Lung (tissue), 12 donors: ENCODE measurements around the gene PRDM15. TPM values are rescaled to one million over a fixed set of nuclear protein-coding genes. Genes with fewer than 3 reads are reported as not detected.

Experiments
- ATAC-seq: fragments of 200-7000 bp; cut with Tn5 transposase; one replicate; pipeline ENCODE4 v1.9.1; 2020; ENCODE audit warnings: moderate number of reproducible peaks; ENCODE audit not compliant: insufficient read depth, low FRiP score
- DNase-seq, 3 donors: peaks; one replicate each; pipeline ENCODE4 v3.0.0-alpha.2; 2013 to 2017
- H3K27ac ChIP-seq, 2 donors: one replicate each; pipeline ENCODE4 v1.5.1; 2013; ENCODE audit warnings: mild to moderate bottlenecking in 2 of 2, moderate library complexity in 2 of 2, control low read depth in 1 of 2, inconsistent platforms in 1 of 2, low read depth in 1 of 2, low read length in 1 of 2
- H3K27me3 ChIP-seq, 3 donors: one replicate each; pipeline ENCODE4 v1.5.1; 2013; ENCODE audit warnings: low read length in 2 of 3; ENCODE audit not compliant: control insufficient read depth in 3 of 3, insufficient read depth in 3 of 3
- H3K36me3 ChIP-seq, 4 donors: one replicate each; pipeline ENCODE4 v1.5.1; 2013; ENCODE audit warnings: low read length in 4 of 4, mild to moderate bottlenecking in 1 of 4, moderate library complexity in 1 of 4; ENCODE audit not compliant: control insufficient read depth in 4 of 4, insufficient read depth in 4 of 4
- H3K4me1 ChIP-seq, 5 donors: one replicate each; pipeline ENCODE4 v1.5.1; 2013; ENCODE audit warnings: low read length in 5 of 5, mild to moderate bottlenecking in 2 of 5, moderate library complexity in 1 of 5; ENCODE audit not compliant: control insufficient read depth in 5 of 5, insufficient read depth in 5 of 5
- H3K4me3 ChIP-seq: one replicate; pipeline ENCODE4 v1.5.1; 2013; ENCODE audit warnings: mild to moderate bottlenecking, control low read depth, moderate library complexity
- H3K9ac ChIP-seq, 2 donors: one replicate each; pipeline ENCODE4 v1.5.1; 2013; ENCODE audit warnings: low read length in 2 of 2, control low read depth in 1 of 2; ENCODE audit not compliant: insufficient read depth in 1 of 2
- H3K9me3 ChIP-seq, 4 donors: one replicate each; pipeline ENCODE4 v1.5.1; 2013; ENCODE audit warnings: low read length in 3 of 4, mild to moderate bottlenecking in 1 of 4, moderate library complexity in 1 of 4; ENCODE audit not compliant: control insufficient read depth in 4 of 4, insufficient read depth in 3 of 4
- whole genome bisulfite sequencing, 2 donors: extraction: QIAGEN DNeasy Blood & Tissue Kit; methylation state at CpG; one replicate each; pipeline ENCODE4 v1.1.7; 2013; 5-methylcytosine and 5-hydroxymethylcytosine counted together
- polyA plus RNA-seq, 2 donors: library from polyadenylated mRNA; stranded (reverse); fragments of 200-250 nt; gene quantifications; one replicate each; pipeline ENCODE4 v1.2.1, GENCODE V29; 2013
- total RNA-seq, 2 donors: library from RNA; depleted of rRNA in 1 of 2; stranded (reverse); fragments of >200 nt in 1 of 2; gene quantifications; one replicate each; pipeline ENCODE4 v1.2.1, GENCODE V29; 2014 to 2021
- TF ChIP-seq, protein P1 (sequence below): IDR thresholded peaks from 2 replicates; pipeline ENCODE4 v1.5.1; 2012; ENCODE audit warnings: mild to moderate bottlenecking; ENCODE audit errors: control extremely low read depth, extremely low read depth
- donor health status: control.
- donor health status: control.
- donor health status: Bipolar disorder and iron deficiency.
- donor health status: healthy.
- donor health status: DM: yes; HTN: yes; CAD: no.

PRDM15 gene
- total and polyA plus RNA-seq, 4 donors: 2.4 to 7.2 (median 4.1) TPM

DNA sequence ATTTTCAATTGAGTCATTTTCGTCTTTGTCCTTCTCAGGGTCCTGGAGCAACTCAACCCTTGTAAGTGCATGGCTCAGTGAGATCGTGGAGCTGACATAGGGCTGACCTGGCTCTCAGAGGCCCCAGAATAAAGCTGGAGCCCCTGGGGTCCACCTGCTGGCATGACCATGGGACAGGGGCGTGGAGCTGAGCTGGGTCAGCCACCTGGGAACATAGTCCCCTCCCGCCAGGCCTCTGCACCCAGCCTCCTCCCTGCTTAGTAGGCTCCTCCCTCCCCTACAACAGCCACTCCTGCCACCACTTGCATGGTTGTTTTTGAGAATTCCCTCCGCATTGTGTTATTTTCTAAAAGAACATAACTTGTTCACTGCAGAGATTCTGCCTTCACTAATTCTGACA is 109.2 kb downstream of the PRDM15 start:
- peaks cover 0 to 3% (median 0%) of the 10 kb centered on the region in 4 donors for H3K9me3 ChIP-seq
- peaks cover 0 to 12% (median 7%) of the 10 kb centered on the region in 5 donors for H3K4me1 ChIP-seq
- H3K36me3 ChIP-seq: no peaks in the 10 kb centered on the region
- H3K4me3 ChIP-seq: no peak overlapping the region
- ATAC-seq (no peak), DNase-seq (no peak)
- H3K9ac ChIP-seq: no peak overlapping the region
- 84 to 93% methylated on average over 5 of the region's 5 CpGs for WGBS, 2 donors
- H3K27me3 ChIP-seq: peaks cover 0 to 87% (median 78%) of the 10 kb centered on the region in 3 donors
- TF ChIP-seq, protein P1, sequence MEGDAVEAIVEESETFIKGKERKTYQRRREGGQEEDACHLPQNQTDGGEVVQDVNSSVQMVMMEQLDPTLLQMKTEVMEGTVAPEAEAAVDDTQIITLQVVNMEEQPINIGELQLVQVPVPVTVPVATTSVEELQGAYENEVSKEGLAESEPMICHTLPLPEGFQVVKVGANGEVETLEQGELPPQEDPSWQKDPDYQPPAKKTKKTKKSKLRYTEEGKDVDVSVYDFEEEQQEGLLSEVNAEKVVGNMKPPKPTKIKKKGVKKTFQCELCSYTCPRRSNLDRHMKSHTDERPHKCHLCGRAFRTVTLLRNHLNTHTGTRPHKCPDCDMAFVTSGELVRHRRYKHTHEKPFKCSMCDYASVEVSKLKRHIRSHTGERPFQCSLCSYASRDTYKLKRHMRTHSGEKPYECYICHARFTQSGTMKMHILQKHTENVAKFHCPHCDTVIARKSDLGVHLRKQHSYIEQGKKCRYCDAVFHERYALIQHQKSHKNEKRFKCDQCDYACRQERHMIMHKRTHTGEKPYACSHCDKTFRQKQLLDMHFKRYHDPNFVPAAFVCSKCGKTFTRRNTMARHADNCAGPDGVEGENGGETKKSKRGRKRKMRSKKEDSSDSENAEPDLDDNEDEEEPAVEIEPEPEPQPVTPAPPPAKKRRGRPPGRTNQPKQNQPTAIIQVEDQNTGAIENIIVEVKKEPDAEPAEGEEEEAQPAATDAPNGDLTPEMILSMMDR: no peak
- H3K27ac ChIP-seq: no peak overlapping the region

- no peak overlapping the region for H3K9ac ChIP-seq
- no peaks in the 10 kb centered on the region for H3K36me3 ChIP-seq
- TF ChIP-seq, protein P1: no peak
- DNase-seq: no peak
- H3K27ac ChIP-seq: no peak overlapping the region
- WGBS, 2 donors: 68 to 74% methylated on average over 7 of the region's 7 CpGs
- H3K4me1 ChIP-seq: peaks cover 0 to 12% (median 7%) of the 10 kb centered on the region in 5 donors
- ATAC-seq: no peak
- H3K27me3 ChIP-seq: peaks cover 0 to 87% (median 79%) of the 10 kb centered on the region in 3 donors
- peaks cover 0 to 3% (median 0%) of the 10 kb centered on the region in 4 donors for H3K9me3 ChIP-seq
- no peak overlapping the region for H3K4me3 ChIP-seq
Measured at GRCh38 chr21:41769521-41769920, 109.6 kb downstream of the PRDM15 start.

GRCh38 chr21:41769111-41769510 is 110.0 kb downstream of the PRDM15 start:
- Histone ChIP-seq H3K27ac (no peak overlapping the region), H3K9me3 (peaks cover 0 to 3% (median 0%) of the 10 kb centered on the region in 4 donors), H3K27me3 (peaks cover 0 to 89% (median 78%) of the 10 kb centered on the region in 3 donors), H3K9ac (no peak overlapping the region), H3K36me3 (no peaks in the 10 kb centered on the region), H3K4me1 (peaks cover 0 to 15% (median 7%) of the 10 kb centered on the region in 5 donors), H3K4me3 (no peak overlapping the region)
- TF ChIP-seq, protein P1: no peak
- ATAC-seq (no peak), DNase-seq (no peak)
- WGBS, 2 donors: 14 to 25% methylated on average over 9 to 10 of the region's 10 CpGs

DNA sequence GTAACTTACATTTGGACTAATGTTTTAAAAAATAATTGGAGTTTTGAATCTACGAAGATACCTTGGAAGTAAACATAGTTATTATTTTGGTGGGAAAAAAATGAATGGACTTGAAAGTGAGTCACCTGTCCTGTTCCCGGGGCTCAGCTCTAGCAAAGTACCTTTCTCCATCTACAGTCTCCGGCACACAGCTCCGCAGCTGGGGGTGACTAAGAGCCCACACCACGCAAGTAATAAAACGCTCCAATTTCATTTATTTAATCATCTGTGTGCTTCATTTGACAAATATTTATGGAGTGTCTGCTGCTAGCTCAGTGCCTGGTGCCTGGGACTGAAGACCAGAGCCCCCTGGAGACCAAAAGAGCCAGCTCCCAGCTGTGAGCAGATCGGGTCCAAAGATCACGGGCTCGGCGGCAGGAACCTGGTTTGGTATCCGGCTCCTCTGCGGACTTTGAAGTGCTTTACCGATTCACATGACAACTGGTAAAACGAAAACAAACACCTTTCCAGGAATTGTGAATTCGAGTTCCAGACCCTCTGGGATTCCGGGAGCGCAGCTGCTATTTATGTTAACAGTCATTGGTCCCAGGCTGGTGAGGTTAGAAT is 110.6 kb downstream of the PRDM15 start:
- Histone ChIP-seq H3K27ac (no peak overlapping the region), H3K9ac (no peak overlapping the region), H3K4me1 (peaks cover 0 to 19% (median 10%) of the 10 kb centered on the region in 5 donors), H3K9me3 (peaks cover 0 to 3% (median 0%) of the 10 kb centered on the region in 4 donors), H3K27me3 (peaks cover 0 to 89% (median 79%) of the 10 kb centered on the region in 3 donors), H3K4me3 (no peak overlapping the region), H3K36me3 (no peaks in the 10 kb centered on the region)
- WGBS, 2 donors: 2% methylated on average over 17 of the region's 17 CpGs
- DNase-seq: peak; percentile 55 to 59 (median 56)
- TF ChIP-seq, protein P1: no peak
- no peak for ATAC-seq
